ENCODE measurements around the gene PARP14.

DNA sequence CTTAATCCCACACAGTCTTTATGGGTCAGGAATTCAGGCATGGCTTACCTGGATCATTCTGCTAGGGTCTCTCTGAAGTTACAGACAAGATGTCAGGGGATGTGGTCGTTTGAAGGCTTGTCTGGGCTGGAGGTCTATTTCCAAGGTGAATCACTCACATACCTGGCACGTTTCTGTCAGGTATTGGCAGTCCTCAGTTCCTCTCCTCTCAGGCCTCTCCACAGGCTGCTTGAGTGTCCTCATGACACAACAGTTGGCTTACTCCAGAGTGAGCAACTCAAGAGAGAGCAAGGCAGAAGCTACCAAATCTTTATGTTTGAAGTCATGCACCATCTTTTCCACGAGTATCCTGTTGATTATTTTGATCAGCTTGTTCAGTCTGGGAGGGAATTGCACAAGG, 43.9 kb upstream of the PARP14 start:
- no peak for TF ChIP-seq POLR2A (IDR thresholded peaks at IDR 0.05)
- TF ChIP-seq, protein P1, sequence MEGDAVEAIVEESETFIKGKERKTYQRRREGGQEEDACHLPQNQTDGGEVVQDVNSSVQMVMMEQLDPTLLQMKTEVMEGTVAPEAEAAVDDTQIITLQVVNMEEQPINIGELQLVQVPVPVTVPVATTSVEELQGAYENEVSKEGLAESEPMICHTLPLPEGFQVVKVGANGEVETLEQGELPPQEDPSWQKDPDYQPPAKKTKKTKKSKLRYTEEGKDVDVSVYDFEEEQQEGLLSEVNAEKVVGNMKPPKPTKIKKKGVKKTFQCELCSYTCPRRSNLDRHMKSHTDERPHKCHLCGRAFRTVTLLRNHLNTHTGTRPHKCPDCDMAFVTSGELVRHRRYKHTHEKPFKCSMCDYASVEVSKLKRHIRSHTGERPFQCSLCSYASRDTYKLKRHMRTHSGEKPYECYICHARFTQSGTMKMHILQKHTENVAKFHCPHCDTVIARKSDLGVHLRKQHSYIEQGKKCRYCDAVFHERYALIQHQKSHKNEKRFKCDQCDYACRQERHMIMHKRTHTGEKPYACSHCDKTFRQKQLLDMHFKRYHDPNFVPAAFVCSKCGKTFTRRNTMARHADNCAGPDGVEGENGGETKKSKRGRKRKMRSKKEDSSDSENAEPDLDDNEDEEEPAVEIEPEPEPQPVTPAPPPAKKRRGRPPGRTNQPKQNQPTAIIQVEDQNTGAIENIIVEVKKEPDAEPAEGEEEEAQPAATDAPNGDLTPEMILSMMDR (IDR thresholded peaks at IDR 0.05): no peak
- no peak for TF ChIP-seq POLR2AphosphoS5 (IDR thresholded peaks at IDR 0.05)

Measured in breast epithelium (tissue), 3 donors.